Mucosa of rectum (tissue), 2 donors: ENCODE measurements around the gene MEDAG.

Experiments used
- H3K27ac ChIP-seq, 2 donors: one replicate each; pipeline ENCODE4 v1.7.0; 2013; ENCODE audit warnings: inconsistent platforms in 2 of 2, low read depth in 2 of 2, low read length in 2 of 2
- H3K27me3 ChIP-seq, 2 donors: one replicate each; pipeline ENCODE4 v1.7.0; 2013; ENCODE audit warnings: low read length in 2 of 2; ENCODE audit not compliant: control insufficient read depth in 2 of 2, insufficient read depth in 2 of 2
- H3K36me3 ChIP-seq, 2 donors: one replicate each; pipeline ENCODE4 v1.7.0; 2013; ENCODE audit warnings: low read length in 2 of 2; ENCODE audit not compliant: control insufficient read depth in 2 of 2, insufficient read depth in 2 of 2
- H3K4me1 ChIP-seq, 2 donors: one replicate each; pipeline ENCODE4 v1.7.0; 2013; ENCODE audit warnings: low read length in 2 of 2, mild to moderate bottlenecking in 1 of 2; ENCODE audit not compliant: control insufficient read depth in 2 of 2, insufficient read depth in 2 of 2
- H3K4me3 ChIP-seq, 2 donors: one replicate each; pipeline ENCODE4 v1.7.0; 2013; ENCODE audit warnings: low read length in 2 of 2
- H3K9ac ChIP-seq, 2 donors: one replicate each; pipeline ENCODE4 v1.7.0; 2013; ENCODE audit warnings: low read length in 2 of 2, low read depth in 1 of 2, mild to moderate bottlenecking in 1 of 2
- H3K9me3 ChIP-seq, 2 donors: one replicate each; pipeline ENCODE4 v1.7.0; 2013; ENCODE audit warnings: low read length in 2 of 2; ENCODE audit not compliant: control insufficient read depth in 2 of 2
- donor health status: healthy.
- donor health status: Normal muscosa, but diverticular disease.

MEDAG gene

GRCh38 chr13:30936971-30937370, 30.9 kb downstream of the MEDAG start:
- H3K27ac ChIP-seq: no peak overlapping the region
- H3K4me1 ChIP-seq: no peaks in the 10 kb centered on the region
- H3K9ac ChIP-seq: no peak overlapping the region
- peaks cover 0 to 2% of the 10 kb centered on the region in 2 donors for H3K9me3 ChIP-seq
- no peaks in the 10 kb centered on the region for H3K36me3 ChIP-seq
- no peak overlapping the region for H3K4me3 ChIP-seq
- peaks cover 0 to 3% of the 10 kb centered on the region in 2 donors for H3K27me3 ChIP-seq

GRCh38 chr13:30943881-30944280, 37.8 kb downstream of the MEDAG start:
- Histone ChIP-seq H3K4me3 (no peak overlapping the region), H3K36me3 (no peaks in the 10 kb centered on the region), H3K4me1 (no peaks in the 10 kb centered on the region), H3K9me3 (peaks cover 0 to 2% of the 10 kb centered on the region in 2 donors), H3K27ac (no peak overlapping the region), H3K27me3 (no peaks in the 10 kb centered on the region), H3K9ac (no peak overlapping the region)

GRCh38 chr13:30957258-30957943, 51.3 kb downstream of the MEDAG start:
- H3K4me3 ChIP-seq: no peak overlapping the region
- no peaks in the 10 kb centered on the region for H3K9me3 ChIP-seq
- H3K27ac ChIP-seq: no peak overlapping the region
- H3K27me3 ChIP-seq: peaks cover 0 to 5% of the 10 kb centered on the region in 2 donors
- no peaks in the 10 kb centered on the region for H3K36me3 ChIP-seq
- H3K4me1 ChIP-seq: no peaks in the 10 kb centered on the region
- H3K9ac ChIP-seq: no peak overlapping the region

- Histone ChIP-seq H3K9ac (no peak overlapping the region), H3K4me3 (no peak overlapping the region), H3K9me3 (no peaks in the 10 kb centered on the region), H3K4me1 (no peaks in the 10 kb centered on the region), H3K27me3 (no peaks in the 10 kb centered on the region), H3K27ac (no peak overlapping the region), H3K36me3 (no peaks in the 10 kb centered on the region)
Measured at GRCh38 chr13:30959678-30960077, 53.6 kb downstream of the MEDAG start.

GRCh38 chr13:30963791-30964190, 57.7 kb downstream of the MEDAG start:
- Histone ChIP-seq H3K4me3 (no peak overlapping the region), H3K9ac (no peak overlapping the region)

GRCh38 chr13:30965380-30965779, 59.3 kb downstream of the MEDAG start:
- H3K4me3 ChIP-seq: no peak overlapping the region
- no peak overlapping the region for H3K9ac ChIP-seq
- no peaks in the 10 kb centered on the region for H3K4me1 ChIP-seq
- H3K9me3 ChIP-seq: no peaks in the 10 kb centered on the region
- no peaks in the 10 kb centered on the region for H3K36me3 ChIP-seq
- no peaks in the 10 kb centered on the region for H3K27me3 ChIP-seq
- H3K27ac ChIP-seq: no peak overlapping the region

More at GRCh38 chr13:30963791-30964190, 57.7 kb downstream of the MEDAG start:
- no peaks in the 10 kb centered on the region for H3K36me3 ChIP-seq
- no peaks in the 10 kb centered on the region for H3K9me3 ChIP-seq
- no peak overlapping the region for H3K27ac ChIP-seq
- H3K4me1 ChIP-seq: no peaks in the 10 kb centered on the region
- H3K27me3 ChIP-seq: no peaks in the 10 kb centered on the region

GRCh38 chr13:30966101-30966500, 60.0 kb downstream of the MEDAG start:
- Histone ChIP-seq H3K9me3 (no peaks in the 10 kb centered on the region), H3K27ac (no peak overlapping the region), H3K27me3 (no peaks in the 10 kb centered on the region), H3K4me3 (no peak overlapping the region), H3K36me3 (no peaks in the 10 kb centered on the region), H3K4me1 (no peaks in the 10 kb centered on the region), H3K9ac (no peak overlapping the region)

GRCh38 chr13:30968846-30969245, 62.8 kb downstream of the MEDAG start:
- H3K4me1 ChIP-seq: no peaks in the 10 kb centered on the region

GRCh38 chr13:30971575-30971974, 65.5 kb downstream of the MEDAG start:
- H3K36me3 ChIP-seq: no peaks in the 10 kb centered on the region
- H3K27me3 ChIP-seq: no peaks in the 10 kb centered on the region
- no peak overlapping the region for H3K9ac ChIP-seq
- H3K27ac ChIP-seq: no peak overlapping the region
- no peaks in the 10 kb centered on the region for H3K4me1 ChIP-seq
- no peak overlapping the region for H3K4me3 ChIP-seq
- no peaks in the 10 kb centered on the region for H3K9me3 ChIP-seq

More at GRCh38 chr13:30968846-30969245, 62.8 kb downstream of the MEDAG start:
- H3K27me3 ChIP-seq: no peaks in the 10 kb centered on the region
- H3K36me3 ChIP-seq: no peaks in the 10 kb centered on the region
- H3K9me3 ChIP-seq: no peaks in the 10 kb centered on the region
- no peak overlapping the region for H3K4me3 ChIP-seq
- H3K9ac ChIP-seq: no peak overlapping the region
- no peak overlapping the region for H3K27ac ChIP-seq

GRCh38 chr13:30972888-30973377, 66.9 kb downstream of the MEDAG start:
- H3K9me3 ChIP-seq: no peaks in the 10 kb centered on the region
- no peak overlapping the region for H3K4me3 ChIP-seq
- H3K27ac ChIP-seq: no peak overlapping the region
- H3K36me3 ChIP-seq: no peaks in the 10 kb centered on the region
- no peaks in the 10 kb centered on the region for H3K27me3 ChIP-seq
- H3K9ac ChIP-seq: no peak overlapping the region
- H3K4me1 ChIP-seq: no peaks in the 10 kb centered on the region
